ENCODE measurements around the gene MRPL23. TPM values are rescaled to one million over a fixed set of nuclear protein-coding genes. Genes with fewer than 3 reads are reported as not detected.
A peak's percentile ranks its signal among the peaks of the same experiment; 100 is the strongest.

Gene MRPL23
- total RNA-seq, 3 donors from 2014 or later = 109 to 171 (median 112) TPM

- DNase-seq (ENCODE audit: low spot score in 2 of 2) = no peak
- TF ChIP-seq CTCF (IDR thresholded peaks at IDR 0.05) = no peak
- TF ChIP-seq POLR2AphosphoS5 (IDR thresholded peaks at IDR 0.05) = no peak
- no peak for TF ChIP-seq POLR2A (IDR thresholded peaks at IDR 0.05)
- intact Hi-C loops (cut with DNase I; ENCODE audit: low total_unique reads) = no loop called here
- H3K9me3 ChIP-seq = no peaks in the 10 kb centered on the region
- no peaks in the 10 kb centered on the region for H3K27me3 ChIP-seq
- no peak overlapping the region for H3K4me3 ChIP-seq
- no peaks in the 10 kb centered on the region for H3K36me3 ChIP-seq
- peak overlapping the region in 1 of 2 donors; percentile 74 for H3K27ac ChIP-seq
- H3K4me1 ChIP-seq = no peaks in the 10 kb centered on the region
Measured at GRCh38 chr11:1932681-1933080, 14.5 kb upstream of the MRPL23 start.

GRCh38 chr11:1933416-1934334, 13.5 kb upstream of the MRPL23 start:
- Histone ChIP-seq H3K27me3 (no peaks in the 10 kb centered on the region), H3K36me3 (no peaks in the 10 kb centered on the region), H3K4me1 (no peaks in the 10 kb centered on the region), H3K4me3 (no peak overlapping the region), H3K9me3 (no peaks in the 10 kb centered on the region), H3K27ac (no peak overlapping the region)
- no peak for DNase-seq (ENCODE audit: low spot score in 2 of 2)
- intact Hi-C loops (cut with DNase I; ENCODE audit: low total_unique reads) = no loop called here
- TF ChIP-seq POLR2A (IDR thresholded peaks at IDR 0.05) (no peak), POLR2AphosphoS5 (IDR thresholded peaks at IDR 0.05) (no peak), CTCF (IDR thresholded peaks at IDR 0.05) (no peak)

- intact Hi-C loops (cut with DNase I; ENCODE audit: low total_unique reads) = no loop called here
- no peaks in the 10 kb centered on the region for H3K9me3 ChIP-seq
- no peak overlapping the region for H3K27ac ChIP-seq
- DNase-seq (ENCODE audit: low spot score in 2 of 2) = no peak
- H3K27me3 ChIP-seq = no peaks in the 10 kb centered on the region
- TF ChIP-seq CTCF (IDR thresholded peaks at IDR 0.05) = no peak
- no peak for TF ChIP-seq POLR2AphosphoS5 (IDR thresholded peaks at IDR 0.05)
- no peak for TF ChIP-seq POLR2A (IDR thresholded peaks at IDR 0.05)
- no peaks in the 10 kb centered on the region for H3K36me3 ChIP-seq
- no peaks in the 10 kb centered on the region for H3K4me1 ChIP-seq
- H3K4me3 ChIP-seq = no peak overlapping the region
Measured at GRCh38 chr11:1934335-1935155, 12.6 kb upstream of the MRPL23 start.

GRCh38 chr11:1935156-1936071, 11.7 kb upstream of the MRPL23 start:
- no peaks in the 10 kb centered on the region for H3K27me3 ChIP-seq
- intact Hi-C loops (cut with DNase I; ENCODE audit: low total_unique reads) = no loop called here
- TF ChIP-seq POLR2AphosphoS5 (IDR thresholded peaks at IDR 0.05) (no peak), CTCF (IDR thresholded peaks at IDR 0.05) (no peak), POLR2A (IDR thresholded peaks at IDR 0.05) (no peak)
- no peak overlapping the region for H3K4me3 ChIP-seq
- H3K27ac ChIP-seq = no peak overlapping the region
- H3K9me3 ChIP-seq = no peaks in the 10 kb centered on the region
- no peaks in the 10 kb centered on the region for H3K36me3 ChIP-seq
- no peak for DNase-seq (ENCODE audit: low spot score in 2 of 2)
- H3K4me1 ChIP-seq = no peaks in the 10 kb centered on the region
